Loucy (cell line): ENCODE results near the gene JAG2.

Experiments used
- CTCF ChIP-seq: fragments of 200-600 bp; sonication (generic); conservative IDR thresholded peaks from 2 replicates; pipeline ENCODE4 v1.5.1; 2014; ENCODE audit warnings: mild to moderate bottlenecking, antibody characterized with exemption, low read length
- EZH2phosphoT487 ChIP-seq: fragments of 200-600 bp; IDR thresholded peaks from 2 replicates; pipeline ENCODE4 v1.6.1; 2018; ENCODE audit warnings: antibody characterized with exemption, mild to moderate bottlenecking, moderate library complexity, borderline replicate concordance

- no peak; the same call in 1 of the 2 replicates for TF ChIP-seq CTCF
- no peak for TF ChIP-seq EZH2phosphoT487
Observed at GRCh38 chr14:105193916-105194782, 25.6 kb upstream of the JAG2 start.
